ENCODE measurements around the gene ASAP2. TPM values are rescaled to one million over a fixed set of nuclear protein-coding genes. Genes with fewer than 3 reads are reported as not detected.

The ASAP2 gene
- total RNA-seq, 2 experiments from 2014 or later: 0.16 TPM; not detected in 1

- Histone ChIP-seq H3K27me3 (ENCODE audit: control insufficient read depth in 1 of 2, insufficient read depth in 2 of 2, low read length in 2 of 2) (peaks cover 0 to 3% of the 10 kb centered on the region in 2 experiments), H3K9me3 (ENCODE audit: control insufficient read depth in 1 of 2, insufficient read depth in 1 of 2, low read length in 2 of 2) (no peaks in the 10 kb centered on the region), H3K36me3 (ENCODE audit: insufficient read depth, low read length) (no peaks in the 10 kb centered on the region), H3K27ac (ENCODE audit: low read depth in 1 of 2, low read length in 2 of 2) (no peak overlapping the region), H3K4me3 (ENCODE audit: low read length) (no peak overlapping the region), H3K4me1 (ENCODE audit: insufficient read depth, low read length) (no peaks in the 10 kb centered on the region)
- intact Hi-C loops (cut with DNase I, micrococcal nuclease): loop anchor here in 1 of 2 experiments (10.0 kb wide), 1 partner anchor 233 kb away; no protein-coding TSS in a partner anchor
- TF ChIP-seq, protein P1, sequence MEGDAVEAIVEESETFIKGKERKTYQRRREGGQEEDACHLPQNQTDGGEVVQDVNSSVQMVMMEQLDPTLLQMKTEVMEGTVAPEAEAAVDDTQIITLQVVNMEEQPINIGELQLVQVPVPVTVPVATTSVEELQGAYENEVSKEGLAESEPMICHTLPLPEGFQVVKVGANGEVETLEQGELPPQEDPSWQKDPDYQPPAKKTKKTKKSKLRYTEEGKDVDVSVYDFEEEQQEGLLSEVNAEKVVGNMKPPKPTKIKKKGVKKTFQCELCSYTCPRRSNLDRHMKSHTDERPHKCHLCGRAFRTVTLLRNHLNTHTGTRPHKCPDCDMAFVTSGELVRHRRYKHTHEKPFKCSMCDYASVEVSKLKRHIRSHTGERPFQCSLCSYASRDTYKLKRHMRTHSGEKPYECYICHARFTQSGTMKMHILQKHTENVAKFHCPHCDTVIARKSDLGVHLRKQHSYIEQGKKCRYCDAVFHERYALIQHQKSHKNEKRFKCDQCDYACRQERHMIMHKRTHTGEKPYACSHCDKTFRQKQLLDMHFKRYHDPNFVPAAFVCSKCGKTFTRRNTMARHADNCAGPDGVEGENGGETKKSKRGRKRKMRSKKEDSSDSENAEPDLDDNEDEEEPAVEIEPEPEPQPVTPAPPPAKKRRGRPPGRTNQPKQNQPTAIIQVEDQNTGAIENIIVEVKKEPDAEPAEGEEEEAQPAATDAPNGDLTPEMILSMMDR (IDR thresholded peaks at IDR 0.05): no peak
- Mint-ChIP-seq H3K4me3 (no peak overlapping the region), H3K27ac (no peak overlapping the region), H3K4me1 (ENCODE audit: low read depth) (no peaks in the 10 kb centered on the region), H3K9me3 (no peaks in the 10 kb centered on the region), H3K36me3 (ENCODE audit: low read depth) (no peaks in the 10 kb centered on the region), H3K27me3 (no peaks in the 10 kb centered on the region)
- POLR2A ChIA-PET: no interaction called here
- DNase-seq (no peak), ATAC-seq (ENCODE audit: poor library complexity) (no peak)
- CTCF ChIA-PET: no interaction called here
Observed at GRCh38 chr2:9377461-9378097, 171.0 kb downstream of the ASAP2 start.

DNA sequence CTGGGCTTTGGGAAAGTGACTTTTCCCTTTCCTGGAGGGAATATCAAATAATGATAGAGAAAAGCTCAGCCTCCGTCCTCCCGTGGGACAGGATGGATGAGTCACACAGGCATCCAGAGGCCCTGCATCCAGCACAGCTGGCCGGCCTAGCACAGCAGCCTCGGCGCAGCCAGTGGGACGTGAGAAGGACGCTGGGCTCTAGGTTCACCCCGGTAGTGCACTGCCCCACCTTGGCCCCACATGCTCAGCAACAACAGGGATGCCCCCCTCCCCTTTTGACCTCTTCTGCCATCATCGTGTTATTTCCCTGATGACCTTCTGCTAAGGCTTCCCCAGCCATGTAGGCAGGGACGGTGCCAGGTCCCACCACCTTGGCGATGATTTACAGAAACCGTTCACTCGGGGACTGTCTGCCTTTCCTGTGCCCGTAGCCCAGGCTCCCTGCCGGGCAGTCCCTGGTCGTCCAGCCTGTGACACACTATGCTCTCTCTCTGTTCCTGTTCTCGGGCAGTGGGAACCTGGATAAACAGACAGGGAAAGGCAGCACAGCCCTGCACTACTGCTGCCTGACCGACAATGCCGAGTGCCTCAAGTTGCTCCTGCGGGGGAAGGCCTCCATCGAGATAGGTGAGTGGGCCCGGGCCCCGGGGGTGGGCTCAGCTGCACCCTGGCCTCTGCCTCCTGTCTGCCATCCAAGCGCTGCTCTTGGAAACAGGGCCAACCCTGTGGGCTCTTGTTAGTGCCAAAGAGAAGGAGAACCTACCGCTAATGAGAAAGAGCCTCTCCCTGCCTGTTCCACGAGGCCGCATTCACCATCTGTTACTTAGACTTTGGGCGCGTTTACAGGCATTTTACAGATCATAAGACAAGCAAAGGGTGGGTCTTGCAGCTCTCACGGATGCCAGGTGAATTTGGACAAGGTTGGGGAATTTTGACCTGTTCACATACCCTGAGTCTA lies 172.1 kb downstream of the ASAP2 start:
- no peak overlapping the region for H3K4me3 Mint-ChIP-seq
- no peak for ATAC-seq (ENCODE audit: poor library complexity)
- Histone ChIP-seq H3K36me3 (ENCODE audit: insufficient read depth, low read length) (no peaks in the 10 kb centered on the region), H3K27me3 (ENCODE audit: control insufficient read depth in 1 of 2, insufficient read depth in 2 of 2, low read length in 2 of 2) (peaks cover 0 to 3% of the 10 kb centered on the region in 2 experiments), H3K27ac (ENCODE audit: low read depth in 1 of 2, low read length in 2 of 2) (no peak overlapping the region), H3K4me1 (ENCODE audit: insufficient read depth, low read length) (no peaks in the 10 kb centered on the region), H3K4me3 (ENCODE audit: low read length) (no peak overlapping the region), H3K9me3 (ENCODE audit: control insufficient read depth in 1 of 2, insufficient read depth in 1 of 2, low read length in 2 of 2) (no peaks in the 10 kb centered on the region)
- H3K4me1 Mint-ChIP-seq (ENCODE audit: low read depth): no peaks in the 10 kb centered on the region
- no peaks in the 10 kb centered on the region for H3K36me3 Mint-ChIP-seq (ENCODE audit: low read depth)
- POLR2A ChIA-PET: no interaction called here
- H3K27ac Mint-ChIP-seq: no peak overlapping the region
- no peaks in the 10 kb centered on the region for H3K27me3 Mint-ChIP-seq
- no peaks in the 10 kb centered on the region for H3K9me3 Mint-ChIP-seq
- intact Hi-C loops (cut with DNase I, micrococcal nuclease): loop anchor here in 1 of 2 experiments (10.0 kb wide), 1 partner anchor 234 kb away; no protein-coding TSS in a partner anchor
- CTCF ChIA-PET: no interaction called here
- DNase-seq: no peak
- TF ChIP-seq, protein P1 (IDR thresholded peaks at IDR 0.05): no peak

DNA sequence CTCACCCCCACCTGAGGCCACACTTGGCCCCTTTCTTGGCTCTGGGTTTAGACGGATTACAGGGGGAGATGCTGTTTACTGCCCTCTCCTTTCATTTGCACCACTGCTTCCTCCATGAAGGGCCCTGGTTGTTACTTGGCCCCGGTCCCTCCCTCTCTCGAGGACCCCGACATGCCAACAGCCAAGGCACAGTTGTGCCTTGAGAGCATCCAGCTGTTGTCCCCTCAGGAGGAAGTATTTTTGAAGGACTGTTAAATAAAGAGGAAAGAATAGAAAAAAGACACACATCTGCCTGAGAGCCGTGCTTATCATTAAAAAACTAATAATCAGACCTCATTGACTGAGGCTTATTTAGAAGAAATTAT lies 172.8 kb downstream of the ASAP2 start:
- Mint-ChIP-seq H3K27ac (no peak overlapping the region), H3K9me3 (no peaks in the 10 kb centered on the region), H3K4me3 (no peak overlapping the region), H3K36me3 (ENCODE audit: low read depth) (no peaks in the 10 kb centered on the region), H3K27me3 (no peaks in the 10 kb centered on the region), H3K4me1 (ENCODE audit: low read depth) (no peaks in the 10 kb centered on the region)
- ATAC-seq (ENCODE audit: poor library complexity) (no peak), DNase-seq (no peak)
- H3K4me1 ChIP-seq (ENCODE audit: insufficient read depth, low read length): no peaks in the 10 kb centered on the region
- no peak overlapping the region for H3K4me3 ChIP-seq (ENCODE audit: low read length)
- H3K9me3 ChIP-seq (ENCODE audit: control insufficient read depth in 1 of 2, insufficient read depth in 1 of 2, low read length in 2 of 2): no peaks in the 10 kb centered on the region
- CTCF ChIA-PET: no interaction called here
- intact Hi-C loops (cut with DNase I, micrococcal nuclease): loop anchor here in 1 of 2 experiments (10.0 kb wide), 1 partner anchor 235 kb away; no protein-coding TSS in a partner anchor
- H3K27me3 ChIP-seq (ENCODE audit: control insufficient read depth in 1 of 2, insufficient read depth in 2 of 2, low read length in 2 of 2): peaks cover 0 to 3% of the 10 kb centered on the region in 2 experiments
- H3K36me3 ChIP-seq (ENCODE audit: insufficient read depth, low read length): no peaks in the 10 kb centered on the region
- no peak overlapping the region for H3K27ac ChIP-seq (ENCODE audit: low read depth in 1 of 2, low read length in 2 of 2)
- POLR2A ChIA-PET: no interaction called here
- TF ChIP-seq, protein P1 (IDR thresholded peaks at IDR 0.05): no peak
